HCT116 (cell line): Measurements from ENCODE around the gene FHOD3. TPM values are rescaled to one million over a fixed set of nuclear protein-coding genes. Genes with fewer than 3 reads are reported as not detected.

Experiments
- ATAC-seq: fragments of 200-7000 bp; cut with Tn5 transposase; 2 replicates; pipeline ENCODE4 v1.9.1; 2020; ENCODE audit warnings: mild to moderate bottlenecking, moderate library complexity
- BruUV-seq: library from RNA; stranded (reverse); fragments of 400-500 nt; replicated peaks from 2 replicates; lab custom pipeline; 2021; lab: Mats Ljungman, UMichigan
- CTCF ChIA-PET: fragments of 300-600 bp; sonication (Branson Sonifier 250); formaldehyde crosslinking; loops from one replicate; lab custom pipeline; 2021; ENCODE audit warnings: antibody characterized with exemption; lab: Charles Lee
- POLR2A ChIA-PET: fragments of 300-600, 350-600 bp; sonication (Branson Sonifier 250); formaldehyde crosslinking; loops from one replicate; lab custom pipeline; 2021; ENCODE audit warnings: antibody characterized with exemption; lab: Charles Lee
- RAD21 ChIA-PET, 2 experiments: fragments of 300-600 bp; sonication (Branson Sonifier 250); formaldehyde crosslinking; loops; one replicate each; lab custom pipeline; 2023; ENCODE audit warnings: low total read pairs in 2 of 2; ENCODE audit not compliant: uncharacterized antibody in 2 of 2, unreplicated experiment in 2 of 2, low non-redundant PET in 1 of 2; lab: Charles Lee
- DNase-seq: peaks from one replicate; pipeline ENCODE4 v3.0.0-alpha.2; 2010; ENCODE audit warnings: low read depth, low spot score
- H2AFZ ChIP-seq: fragments of 200-600 bp; shearing (Covaris generic), sonication (generic); 2 replicates; pipeline ENCODE4 v1.6.1; 2017; ENCODE audit warnings: low read depth, mixed run types, mixed read lengths, antibody characterized with exemption, low read length; ENCODE audit not compliant: poor library complexity, severe bottlenecking
- H3K27ac ChIP-seq: 2 replicates; pipeline ENCODE4 v1.5.1; 2012; ENCODE audit warnings: low read depth, low read length
- H3K27me3 ChIP-seq: fragments of 200-600 bp; sonication (generic); 2 replicates; pipeline ENCODE4 v1.6.1; 2016; ENCODE audit warnings: mixed run types, low read length, mixed read lengths; ENCODE audit not compliant: insufficient read depth
- H3K36me3 ChIP-seq, 2 experiments: fragments of 200-500 bp in 1 of 2; fragments of 200-600 bp in 1 of 2; sonication (Bioruptor generic) in 1 of 2; sonication (generic) in 1 of 2; 2 replicates each; pipeline versions ENCODE4 v1.5.1 to v1.6.1; 2014 to 2016; ENCODE audit warnings: low read length in 2 of 2, inconsistent platforms in 1 of 2, mixed read lengths in 1 of 2, mixed run types in 1 of 2; ENCODE audit not compliant: insufficient read depth in 2 of 2, control insufficient read depth in 1 of 2
- H3K4me1 ChIP-seq, 2 experiments: fragments of 200-600 bp in 1 of 2; sonication (generic) in 1 of 2; 2 replicates each; pipeline versions ENCODE4 v1.5.1 to v1.6.1; 2012 to 2017; ENCODE audit warnings: low read length in 2 of 2, inconsistent platforms in 1 of 2, mild to moderate bottlenecking in 1 of 2, mixed read lengths in 1 of 2, mixed run types in 1 of 2, moderate library complexity in 1 of 2; ENCODE audit not compliant: insufficient read depth in 2 of 2, control insufficient read depth in 1 of 2
- H3K4me2 ChIP-seq: fragments of 200-600 bp; sonication (generic); 2 replicates; pipeline ENCODE4 v1.6.1; 2017; ENCODE audit warnings: mixed run types, low read length, mixed read lengths
- H3K4me3 ChIP-seq, 2 experiments: fragments of 200-600 bp in 1 of 2; sonication (generic) in 1 of 2; replicated peaks in 1 of 2; 2 replicates each; pipeline ENCODE4 v1.5.1; 2011 to 2016; ENCODE audit warnings: low read length in 2 of 2, control low read depth in 1 of 2, low read depth in 1 of 2, mild to moderate bottlenecking in 1 of 2, mixed read lengths in 1 of 2, mixed run types in 1 of 2
- H3K79me2 ChIP-seq: fragments of 200-600 bp; sonication (generic); 2 replicates; pipeline ENCODE4 v1.6.1; 2017; ENCODE audit warnings: mild to moderate bottlenecking, mixed run types, low read length, moderate library complexity, mixed read lengths; ENCODE audit not compliant: insufficient read depth
- H3K9ac ChIP-seq: fragments of 200-600 bp; sonication (generic); 2 replicates; pipeline ENCODE4 v1.6.1; 2016; ENCODE audit warnings: low read length, mixed read lengths
- H3K9me2 ChIP-seq: fragments of 200-600 bp; sonication (generic), shearing (Covaris generic); 2 replicates; pipeline ENCODE4 v1.6.1; 2017; ENCODE audit warnings: mixed run types, mild to moderate bottlenecking, moderate library complexity; ENCODE audit not compliant: insufficient read depth
- H3K9me3 ChIP-seq, 2 experiments: fragments of 200-500 bp in 1 of 2; fragments of 200-600 bp in 1 of 2; sonication (Bioruptor generic) in 1 of 2; sonication (generic) in 1 of 2; 2 replicates each; pipeline ENCODE4 v1.6.1; 2014 to 2017; ENCODE audit warnings: low read length in 2 of 2, mixed read lengths in 2 of 2, inconsistent platforms in 1 of 2, low read depth in 1 of 2, mild to moderate bottlenecking in 1 of 2, mixed run types in 1 of 2, moderate library complexity in 1 of 2; ENCODE audit not compliant: control insufficient read depth in 1 of 2, insufficient read depth in 1 of 2
- H4K20me1 ChIP-seq: fragments of 200-600 bp; sonication (generic), shearing (Covaris generic); 2 replicates; pipeline ENCODE4 v1.6.1; 2017; ENCODE audit warnings: mixed run types, mild to moderate bottlenecking, moderate library complexity; ENCODE audit not compliant: insufficient read depth
- ATF3 ChIP-seq: IDR thresholded peaks from 2 replicates; pipeline ENCODE4 v1.6.1; 2012
- CBX3 ChIP-seq: IDR thresholded peaks from 2 replicates; pipeline ENCODE4 v1.6.1; 2012; ENCODE audit warnings: low read depth
- CEBPB ChIP-seq: IDR thresholded peaks from 2 replicates; pipeline ENCODE4 v1.6.1; 2012; ENCODE audit warnings: low read depth
- ELF1 ChIP-seq: IDR thresholded peaks from 2 replicates; pipeline ENCODE4 v1.6.1; 2012; ENCODE audit warnings: low read depth, borderline replicate concordance
- POLR2AphosphoS5 ChIP-seq: IDR thresholded peaks from 2 replicates; pipeline ENCODE4 v1.6.1; 2011; ENCODE audit warnings: mild to moderate bottlenecking, low read depth, low read length, moderate library complexity
- RAD21 ChIP-seq: IDR thresholded peaks from 2 replicates; pipeline ENCODE4 v1.6.1; 2012; ENCODE audit warnings: low read depth, mild to moderate bottlenecking
- SIN3A ChIP-seq: IDR thresholded peaks from 2 replicates; pipeline ENCODE4 v1.6.1; 2012; ENCODE audit warnings: low read depth
- SP1 ChIP-seq: IDR thresholded peaks from 2 replicates; pipeline ENCODE4 v1.6.1; 2012; ENCODE audit warnings: low read depth
- SRF ChIP-seq: IDR thresholded peaks from 2 replicates; pipeline ENCODE4 v1.6.1; 2012; ENCODE audit warnings: low read depth
- TCF7L2 ChIP-seq: IDR thresholded peaks from 2 replicates; pipeline ENCODE4 v1.7.0; 2011; ENCODE audit warnings: borderline replicate concordance, inconsistent platforms; ENCODE audit not compliant: insufficient read depth, insufficient read length; ENCODE audit errors: extremely low read depth
- YY1 ChIP-seq: IDR thresholded peaks from 2 replicates; pipeline ENCODE4 v1.6.1; 2011; ENCODE audit warnings: low read length, low read depth, moderate library complexity, mild to moderate bottlenecking; ENCODE audit not compliant: insufficient replicate concordance; ENCODE audit errors: extremely low read depth
- ZBTB33 ChIP-seq: IDR thresholded peaks from 2 replicates; pipeline ENCODE4 v1.6.1; 2011; ENCODE audit warnings: mild to moderate bottlenecking, low read length, moderate library complexity; ENCODE audit not compliant: insufficient replicate concordance; ENCODE audit errors: extremely low read depth
- intact Hi-C: fragments of 100-400 bp; cut with micrococcal nuclease; formaldehyde crosslinking; loops from 2 replicates; pipeline ENCODE4 v1.10.0; 2022
- total RNA-seq: library from RNA; stranded (reverse); gene quantifications from one replicate; pipeline ENCODE4 v1.2.1, GENCODE V29; 2021; ENCODE audit not compliant: unreplicated experiment

The FHOD3 gene
- total RNA-seq, 1 experiment from 2014 or later, result 4.0 TPM

- ChIA-PET RAD21 (no interaction called here), POLR2A (no interaction called here), CTCF (no interaction called here)
- no peak for ATAC-seq
- no TSS peak for BruUV-seq
- Histone ChIP-seq H3K9me3 (no peaks in the 10 kb centered on the region), H3K4me3 (no peak overlapping the region), H3K27ac (no peak overlapping the region), H3K9me2 (no peaks in the 10 kb centered on the region), H3K4me1 (no peaks in the 10 kb centered on the region), H3K79me2 (no peaks in the 10 kb centered on the region), H2AFZ (no peak overlapping the region), H4K20me1 (no peaks in the 10 kb centered on the region), H3K4me2 (no peak overlapping the region), H3K27me3 (no peaks in the 10 kb centered on the region), H3K36me3 (no peaks in the 10 kb centered on the region), H3K9ac (no peak overlapping the region)
- intact Hi-C loops, result no loop called here
- no peak for TF ChIP-seq CBX3
- no peak for TF ChIP-seq ZBTB33
- TF ChIP-seq SRF, result no peak
- TF ChIP-seq CEBPB, result no peak
- TF ChIP-seq YY1, result no peak
- no peak for TF ChIP-seq POLR2AphosphoS5
- no peak for TF ChIP-seq TCF7L2
- no peak for TF ChIP-seq SIN3A
- no peak for TF ChIP-seq SP1
- no peak for TF ChIP-seq RAD21
- no peak for TF ChIP-seq ELF1
- no peak for TF ChIP-seq ATF3
- DNase-seq, result no peak
These were observed 33.2 kb upstream of the FHOD3 start for GRCh38 chr18:36264283-36264682.
